Measurements from ENCODE around the gene UCHL1. TPM values are rescaled to one million over a fixed set of nuclear protein-coding genes. Genes with fewer than 3 reads are reported as not detected.

UCHL1 gene
- total RNA-seq, 2 donors from 2014 or later: 390 to 562 TPM

GRCh38 chr4:41303372-41304118 lies 46.8 kb downstream of the UCHL1 start:
- H3K9me3 ChIP-seq (ENCODE audit: control insufficient read depth, low read length): peaks cover 6% of the 10 kb centered on the region
- no peak for TF ChIP-seq CTCF (conservative IDR thresholded peaks at IDR 0.05)
- no peaks in the 10 kb centered on the region for H3K36me3 ChIP-seq (ENCODE audit: control insufficient read depth, insufficient read depth, low read length)
- Mint-ChIP-seq H3K27ac (no peak overlapping the region), H3K9me3 (peaks cover 12% of the 10 kb centered on the region), H3K27me3 (ENCODE audit: insufficient read depth) (peaks cover 74% of the 10 kb centered on the region), H3K36me3 (ENCODE audit: low read depth) (no peaks in the 10 kb centered on the region), H3K4me1 (peaks cover 18% of the 10 kb centered on the region), H3K4me3 (no peak overlapping the region)
- H3K27me3 ChIP-seq (ENCODE audit: control insufficient read depth, insufficient read depth, low read length, poor library complexity, severe bottlenecking): peaks cover 18% of the 10 kb centered on the region
- no peak for DNase-seq
- no peak overlapping the region for H3K9ac ChIP-seq (ENCODE audit: extremely low read depth, low read length, poor library complexity, severe bottlenecking)
- H3K4me3 ChIP-seq (ENCODE audit: low read length): no peak overlapping the region
- H3K4me1 ChIP-seq (ENCODE audit: control insufficient read depth, insufficient read depth, low read length): no peaks in the 10 kb centered on the region
- no peak overlapping the region for H3K27ac ChIP-seq (ENCODE audit: low read depth, low read length)
- WGBS, 2 experiments (ENCODE audit: insufficient coverage in 1 of 2, insufficient read length in 1 of 2): 88 to 93% methylated on average over 1 to 2 of the region's 3 CpGs

GRCh38 chr4:41304221-41304620 lies 47.5 kb downstream of the UCHL1 start:
- DNase-seq: no peak
- Histone ChIP-seq H3K27me3 (ENCODE audit: control insufficient read depth, insufficient read depth, low read length, poor library complexity, severe bottlenecking) (peaks cover 18% of the 10 kb centered on the region), H3K9ac (ENCODE audit: extremely low read depth, low read length, poor library complexity, severe bottlenecking) (no peak overlapping the region), H3K4me1 (ENCODE audit: control insufficient read depth, insufficient read depth, low read length) (no peaks in the 10 kb centered on the region), H3K27ac (ENCODE audit: low read depth, low read length) (no peak overlapping the region), H3K4me3 (ENCODE audit: low read length) (no peak overlapping the region), H3K36me3 (ENCODE audit: control insufficient read depth, insufficient read depth, low read length) (no peaks in the 10 kb centered on the region), H3K9me3 (ENCODE audit: control insufficient read depth, low read length) (peaks cover 6% of the 10 kb centered on the region)
- TF ChIP-seq CTCF (conservative IDR thresholded peaks at IDR 0.05): no peak
- Mint-ChIP-seq H3K36me3 (ENCODE audit: low read depth) (no peaks in the 10 kb centered on the region), H3K27me3 (ENCODE audit: insufficient read depth) (peaks cover 71% of the 10 kb centered on the region), H3K4me3 (no peak overlapping the region), H3K9me3 (peaks cover 12% of the 10 kb centered on the region), H3K27ac (no peak overlapping the region), H3K4me1 (peaks cover 19% of the 10 kb centered on the region)
- 93 to 95% methylated on average over 5 of the region's 5 CpGs for WGBS, 2 experiments (ENCODE audit: insufficient coverage in 1 of 2, insufficient read length in 1 of 2)

GRCh38 chr4:41305476-41305875 lies 48.7 kb downstream of the UCHL1 start:
- H3K27ac Mint-ChIP-seq: no peak overlapping the region
- Histone ChIP-seq H3K36me3 (ENCODE audit: control insufficient read depth, insufficient read depth, low read length) (no peaks in the 10 kb centered on the region), H3K9ac (ENCODE audit: extremely low read depth, low read length, poor library complexity, severe bottlenecking) (no peak overlapping the region), H3K27ac (ENCODE audit: low read depth, low read length) (no peak overlapping the region), H3K4me1 (ENCODE audit: control insufficient read depth, insufficient read depth, low read length) (no peaks in the 10 kb centered on the region), H3K4me3 (ENCODE audit: low read length) (no peak overlapping the region), H3K27me3 (ENCODE audit: control insufficient read depth, insufficient read depth, low read length, poor library complexity, severe bottlenecking) (peaks cover 18% of the 10 kb centered on the region), H3K9me3 (ENCODE audit: control insufficient read depth, low read length) (peaks cover 14% of the 10 kb centered on the region)
- WGBS, 2 experiments (ENCODE audit: insufficient coverage in 1 of 2, insufficient read length in 1 of 2): 86 to 93% methylated on average over 3 of the region's 3 CpGs
- no peaks in the 10 kb centered on the region for H3K36me3 Mint-ChIP-seq (ENCODE audit: low read depth)
- no peak for TF ChIP-seq CTCF (conservative IDR thresholded peaks at IDR 0.05)
- DNase-seq: no peak
- peaks cover 30% of the 10 kb centered on the region for H3K4me1 Mint-ChIP-seq
- no peak overlapping the region for H3K4me3 Mint-ChIP-seq
- peaks cover 18% of the 10 kb centered on the region for H3K9me3 Mint-ChIP-seq
- peaks cover 70% of the 10 kb centered on the region for H3K27me3 Mint-ChIP-seq (ENCODE audit: insufficient read depth)
